ENCODE data around the gene TBC1D19.

The TBC1D19 gene

DNA sequence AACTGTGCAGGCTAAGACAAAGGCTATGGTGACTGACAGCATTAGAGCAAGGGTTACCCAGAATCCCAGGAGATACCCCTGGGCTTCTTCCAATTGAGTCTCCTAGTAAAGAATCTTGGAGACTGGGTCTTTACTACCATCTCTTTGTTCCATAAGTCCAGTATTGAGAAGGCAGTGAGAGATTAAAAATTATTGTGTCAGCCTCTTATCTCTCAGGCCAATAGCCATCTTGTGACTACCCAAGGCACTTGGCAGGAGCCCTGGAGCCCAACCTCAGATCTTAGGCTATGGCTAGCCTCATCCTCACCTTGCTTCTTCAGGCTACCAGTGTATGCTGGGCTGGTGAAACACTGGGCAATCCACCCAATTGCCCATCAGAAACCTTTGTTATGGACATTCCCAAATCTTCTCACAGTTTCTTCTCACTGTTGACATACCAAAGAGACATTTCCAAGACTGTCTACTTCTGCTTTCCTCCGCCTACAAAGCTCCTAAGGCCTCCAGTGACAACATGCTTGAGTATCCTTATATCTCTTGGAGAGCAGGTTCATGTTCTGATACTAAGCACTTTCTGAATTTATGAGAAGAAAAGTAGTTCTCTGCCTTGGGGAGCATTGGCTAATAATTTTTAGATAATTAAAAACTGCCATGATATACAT lies 200.5 kb downstream of the TBC1D19 start:
- H3K36me3 ChIP-seq (ENCODE audit: control insufficient read depth, insufficient read depth, low read length) = no peaks in the 10 kb centered on the region
- no peaks in the 10 kb centered on the region for H3K27me3 ChIP-seq (replicated peaks; ENCODE audit: control insufficient read depth, insufficient read depth, low read length, poor library complexity, severe bottlenecking)
- H3K4me1 ChIP-seq (ENCODE audit: control insufficient read depth, insufficient read depth, low read length, poor library complexity, severe bottlenecking) = no peaks in the 10 kb centered on the region
- no peak overlapping the region for H3K27ac ChIP-seq (ENCODE audit: insufficient read depth, low read length, poor library complexity, severe bottlenecking)
- H3K4me3 ChIP-seq (ENCODE audit: insufficient read depth, low read depth, low read length, poor library complexity, severe bottlenecking) = no peak overlapping the region
- H3K9me3 ChIP-seq (ENCODE audit: control insufficient read depth, low read length) = no peaks in the 10 kb centered on the region
- DNase-seq = no peak

GRCh38 chr4:26785312-26785711 lies 201.4 kb downstream of the TBC1D19 start:
- Histone ChIP-seq H3K27ac (ENCODE audit: insufficient read depth, low read length, poor library complexity, severe bottlenecking) (no peak overlapping the region), H3K9me3 (ENCODE audit: control insufficient read depth, low read length) (no peaks in the 10 kb centered on the region), H3K36me3 (ENCODE audit: control insufficient read depth, insufficient read depth, low read length) (no peaks in the 10 kb centered on the region), H3K4me3 (ENCODE audit: insufficient read depth, low read depth, low read length, poor library complexity, severe bottlenecking) (no peak overlapping the region), H3K4me1 (ENCODE audit: control insufficient read depth, insufficient read depth, low read length, poor library complexity, severe bottlenecking) (no peaks in the 10 kb centered on the region), H3K27me3 (replicated peaks; ENCODE audit: control insufficient read depth, insufficient read depth, low read length, poor library complexity, severe bottlenecking) (no peaks in the 10 kb centered on the region)
- no peak for DNase-seq

GRCh38 chr4:26785810-26786209 lies 201.9 kb downstream of the TBC1D19 start:
- no peaks in the 10 kb centered on the region for H3K27me3 ChIP-seq (replicated peaks; ENCODE audit: control insufficient read depth, insufficient read depth, low read length, poor library complexity, severe bottlenecking)
- DNase-seq = no peak
- no peak overlapping the region for H3K27ac ChIP-seq (ENCODE audit: insufficient read depth, low read length, poor library complexity, severe bottlenecking)
- no peaks in the 10 kb centered on the region for H3K36me3 ChIP-seq (ENCODE audit: control insufficient read depth, insufficient read depth, low read length)
- H3K4me1 ChIP-seq (ENCODE audit: control insufficient read depth, insufficient read depth, low read length, poor library complexity, severe bottlenecking) = no peaks in the 10 kb centered on the region
- H3K9me3 ChIP-seq (ENCODE audit: control insufficient read depth, low read length) = no peaks in the 10 kb centered on the region
- H3K4me3 ChIP-seq (ENCODE audit: insufficient read depth, low read depth, low read length, poor library complexity, severe bottlenecking) = no peak overlapping the region

DNA sequence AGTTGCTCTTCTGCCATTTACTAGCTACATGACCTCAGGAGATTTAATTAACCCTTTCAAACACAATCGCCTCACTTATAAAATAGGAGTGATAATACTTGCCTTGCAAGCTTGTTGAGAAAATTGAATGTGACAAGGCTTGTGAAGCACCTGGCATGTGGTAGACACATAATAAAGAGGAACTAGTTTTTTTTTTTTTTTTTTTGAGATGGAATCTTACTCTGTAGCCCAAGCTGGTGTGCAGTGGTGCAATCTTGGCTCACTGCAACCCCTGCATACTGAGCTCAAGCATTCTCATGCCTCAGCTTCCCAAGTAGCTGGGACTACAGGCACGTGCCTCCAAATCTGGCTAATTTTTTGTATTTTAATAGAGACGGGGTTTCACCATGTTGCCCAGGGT lies 203.0 kb downstream of the TBC1D19 start:
- Histone ChIP-seq H3K4me3 (ENCODE audit: insufficient read depth, low read depth, low read length, poor library complexity, severe bottlenecking) (no peak overlapping the region), H3K4me1 (ENCODE audit: control insufficient read depth, insufficient read depth, low read length, poor library complexity, severe bottlenecking) (no peaks in the 10 kb centered on the region), H3K27ac (ENCODE audit: insufficient read depth, low read length, poor library complexity, severe bottlenecking) (no peak overlapping the region), H3K27me3 (replicated peaks; ENCODE audit: control insufficient read depth, insufficient read depth, low read length, poor library complexity, severe bottlenecking) (no peaks in the 10 kb centered on the region), H3K9me3 (ENCODE audit: control insufficient read depth, low read length) (no peaks in the 10 kb centered on the region), H3K36me3 (ENCODE audit: control insufficient read depth, insufficient read depth, low read length) (no peaks in the 10 kb centered on the region)
- DNase-seq = no peak

GRCh38 chr4:26787461-26788340 lies 203.8 kb downstream of the TBC1D19 start:
- H3K36me3 ChIP-seq (ENCODE audit: control insufficient read depth, insufficient read depth, low read length) = no peaks in the 10 kb centered on the region
- no peak overlapping the region for H3K4me3 ChIP-seq (ENCODE audit: insufficient read depth, low read depth, low read length, poor library complexity, severe bottlenecking)
- no peaks in the 10 kb centered on the region for H3K27me3 ChIP-seq (replicated peaks; ENCODE audit: control insufficient read depth, insufficient read depth, low read length, poor library complexity, severe bottlenecking)
- no peak for DNase-seq
- H3K27ac ChIP-seq (ENCODE audit: insufficient read depth, low read length, poor library complexity, severe bottlenecking) = no peak overlapping the region
- H3K4me1 ChIP-seq (ENCODE audit: control insufficient read depth, insufficient read depth, low read length, poor library complexity, severe bottlenecking) = no peaks in the 10 kb centered on the region
- H3K9me3 ChIP-seq (ENCODE audit: control insufficient read depth, low read length) = no peaks in the 10 kb centered on the region

GRCh38 chr4:26788341-26788733 lies 204.5 kb downstream of the TBC1D19 start:
- Histone ChIP-seq H3K9me3 (ENCODE audit: control insufficient read depth, low read length) (no peaks in the 10 kb centered on the region), H3K27ac (ENCODE audit: insufficient read depth, low read length, poor library complexity, severe bottlenecking) (no peak overlapping the region), H3K4me1 (ENCODE audit: control insufficient read depth, insufficient read depth, low read length, poor library complexity, severe bottlenecking) (no peaks in the 10 kb centered on the region), H3K4me3 (ENCODE audit: insufficient read depth, low read depth, low read length, poor library complexity, severe bottlenecking) (no peak overlapping the region), H3K36me3 (ENCODE audit: control insufficient read depth, insufficient read depth, low read length) (no peaks in the 10 kb centered on the region), H3K27me3 (replicated peaks; ENCODE audit: control insufficient read depth, insufficient read depth, low read length, poor library complexity, severe bottlenecking) (no peaks in the 10 kb centered on the region)
- DNase-seq = no peak

GRCh38 chr4:26789208-26789607 lies 205.3 kb downstream of the TBC1D19 start:
- H3K4me1 ChIP-seq (ENCODE audit: control insufficient read depth, insufficient read depth, low read length, poor library complexity, severe bottlenecking) = no peaks in the 10 kb centered on the region
- DNase-seq = no peak

DNA sequence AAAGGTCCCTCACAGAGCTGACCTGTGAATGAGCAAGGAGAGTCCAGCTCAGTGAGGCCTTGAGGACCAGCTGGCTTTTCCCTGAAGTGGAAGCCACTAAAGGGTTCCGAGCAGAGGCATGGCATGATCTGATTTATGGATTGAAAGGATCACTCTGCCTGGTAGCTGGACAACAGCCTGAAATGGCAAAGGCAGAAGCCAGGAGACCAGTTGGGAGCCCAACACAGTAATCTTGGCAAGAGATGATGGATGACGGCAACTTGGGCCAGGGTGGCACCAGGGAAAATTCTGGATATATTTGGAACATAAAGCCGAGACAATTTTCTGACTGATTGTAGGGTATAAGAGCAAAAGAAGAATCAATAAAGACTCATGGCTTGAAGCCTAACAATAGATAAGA lies 207.5 kb downstream of the TBC1D19 start:
- H3K27me3 ChIP-seq (replicated peaks; ENCODE audit: control insufficient read depth, insufficient read depth, low read length, poor library complexity, severe bottlenecking) = no peaks in the 10 kb centered on the region
- DNase-seq = no peak

More at GRCh38 chr4:26789208-26789607, 205.3 kb downstream of the TBC1D19 start:
- H3K27me3 ChIP-seq (replicated peaks; ENCODE audit: control insufficient read depth, insufficient read depth, low read length, poor library complexity, severe bottlenecking) = no peaks in the 10 kb centered on the region
- no peaks in the 10 kb centered on the region for H3K9me3 ChIP-seq (ENCODE audit: control insufficient read depth, low read length)
- H3K27ac ChIP-seq (ENCODE audit: insufficient read depth, low read length, poor library complexity, severe bottlenecking) = no peak overlapping the region
- H3K4me3 ChIP-seq (ENCODE audit: insufficient read depth, low read depth, low read length, poor library complexity, severe bottlenecking) = no peak overlapping the region
- H3K36me3 ChIP-seq (ENCODE audit: control insufficient read depth, insufficient read depth, low read length) = no peaks in the 10 kb centered on the region

GRCh38 chr4:26792639-26793038 lies 208.8 kb downstream of the TBC1D19 start:
- H3K27ac ChIP-seq (ENCODE audit: insufficient read depth, low read length, poor library complexity, severe bottlenecking) = no peak overlapping the region
- no peak overlapping the region for H3K4me3 ChIP-seq (ENCODE audit: insufficient read depth, low read depth, low read length, poor library complexity, severe bottlenecking)
- H3K36me3 ChIP-seq (ENCODE audit: control insufficient read depth, insufficient read depth, low read length) = no peaks in the 10 kb centered on the region
- H3K9me3 ChIP-seq (ENCODE audit: control insufficient read depth, low read length) = no peaks in the 10 kb centered on the region
- no peak for DNase-seq
- no peaks in the 10 kb centered on the region for H3K4me1 ChIP-seq (ENCODE audit: control insufficient read depth, insufficient read depth, low read length, poor library complexity, severe bottlenecking)
- no peaks in the 10 kb centered on the region for H3K27me3 ChIP-seq (replicated peaks; ENCODE audit: control insufficient read depth, insufficient read depth, low read length, poor library complexity, severe bottlenecking)

More for the DNA sequence above, 207.5 kb downstream of the TBC1D19 start:
- H3K27ac ChIP-seq (ENCODE audit: insufficient read depth, low read length, poor library complexity, severe bottlenecking) = no peak overlapping the region
- no peaks in the 10 kb centered on the region for H3K4me1 ChIP-seq (ENCODE audit: control insufficient read depth, insufficient read depth, low read length, poor library complexity, severe bottlenecking)
- H3K36me3 ChIP-seq (ENCODE audit: control insufficient read depth, insufficient read depth, low read length) = no peaks in the 10 kb centered on the region
- no peaks in the 10 kb centered on the region for H3K9me3 ChIP-seq (ENCODE audit: control insufficient read depth, low read length)
- no peak overlapping the region for H3K4me3 ChIP-seq (ENCODE audit: insufficient read depth, low read depth, low read length, poor library complexity, severe bottlenecking)

DNA sequence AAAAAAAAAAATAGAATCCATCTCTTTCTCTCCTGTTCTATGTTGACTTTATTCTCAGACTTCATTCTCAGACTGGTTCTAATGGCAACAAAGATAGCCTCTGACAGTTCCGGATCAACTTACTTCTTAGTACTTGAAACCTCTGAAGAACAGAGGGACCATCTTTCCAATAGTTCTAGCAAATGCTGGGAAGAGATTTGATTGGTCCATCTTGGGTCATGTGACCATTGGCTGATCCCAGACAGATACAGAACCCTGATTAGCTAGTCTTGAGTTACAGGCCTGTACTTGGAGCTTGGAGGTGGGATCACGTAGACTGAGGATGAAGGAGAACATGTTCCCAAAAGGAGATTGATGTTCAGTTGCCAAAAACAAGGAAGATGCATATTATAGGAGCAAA lies 209.9 kb downstream of the TBC1D19 start:
- H3K4me3 ChIP-seq (ENCODE audit: insufficient read depth, low read depth, low read length, poor library complexity, severe bottlenecking) = no peak overlapping the region
- H3K9me3 ChIP-seq (ENCODE audit: control insufficient read depth, low read length) = no peaks in the 10 kb centered on the region
- H3K27me3 ChIP-seq (replicated peaks; ENCODE audit: control insufficient read depth, insufficient read depth, low read length, poor library complexity, severe bottlenecking) = no peaks in the 10 kb centered on the region
- H3K4me1 ChIP-seq (ENCODE audit: control insufficient read depth, insufficient read depth, low read length, poor library complexity, severe bottlenecking) = no peaks in the 10 kb centered on the region
- no peak for DNase-seq
- H3K36me3 ChIP-seq (ENCODE audit: control insufficient read depth, insufficient read depth, low read length) = no peaks in the 10 kb centered on the region
- H3K27ac ChIP-seq (ENCODE audit: insufficient read depth, low read length, poor library complexity, severe bottlenecking) = no peak overlapping the region

Measured in effector memory CD4-positive, alpha-beta T cell (primary cell).